Jurkat, Clone E6-1 (cell line): Measurements from ENCODE around the gene PMFBP1.

Experiments
- DNase-seq: peaks from one replicate; pipeline ENCODE4 v3.0.0-alpha.2; 2011; ENCODE audit warnings: low read depth, low spot score
- H3K4me3 ChIP-seq: 2 replicates; pipeline ENCODE4 v1.5.1; 2011; ENCODE audit warnings: mild to moderate bottlenecking, low read length, control low read depth, moderate library complexity

PMFBP1 gene

DNA sequence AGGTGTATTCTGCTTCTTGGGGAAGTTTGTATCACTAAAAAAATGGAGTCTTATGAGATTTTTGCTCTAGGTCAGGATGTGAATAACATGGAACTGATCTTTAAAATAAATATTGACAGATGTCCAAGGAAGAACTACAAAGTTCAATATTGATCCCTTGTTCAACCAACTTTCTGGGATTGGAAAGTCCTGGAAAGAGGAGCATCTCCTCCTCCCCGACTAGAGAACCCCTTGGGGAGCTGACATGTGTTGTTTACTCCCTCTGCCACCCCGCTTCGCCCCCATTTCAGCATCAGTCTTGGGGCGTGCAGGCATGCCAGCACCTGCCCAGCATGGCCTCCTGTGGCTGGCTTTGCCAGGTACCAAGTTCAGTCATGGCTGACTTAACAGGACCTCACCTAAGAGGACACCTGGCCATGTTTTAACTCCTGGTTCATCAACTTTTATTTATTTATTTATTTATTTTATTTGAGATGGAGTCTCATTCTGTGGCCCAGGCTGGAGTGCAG, 33.8 kb downstream of the PMFBP1 start:
- no peak for DNase-seq
- H3K4me3 ChIP-seq = no peak overlapping the region

- DNase-seq = no peak
- H3K4me3 ChIP-seq = no peak overlapping the region
Observed at GRCh38 chr16:72137380-72138063, 34.4 kb downstream of the PMFBP1 start.

GRCh38 chr16:72134507-72134906, 37.4 kb downstream of the PMFBP1 start:
- no peak for DNase-seq
- H3K4me3 ChIP-seq = no peak overlapping the region

DNA sequence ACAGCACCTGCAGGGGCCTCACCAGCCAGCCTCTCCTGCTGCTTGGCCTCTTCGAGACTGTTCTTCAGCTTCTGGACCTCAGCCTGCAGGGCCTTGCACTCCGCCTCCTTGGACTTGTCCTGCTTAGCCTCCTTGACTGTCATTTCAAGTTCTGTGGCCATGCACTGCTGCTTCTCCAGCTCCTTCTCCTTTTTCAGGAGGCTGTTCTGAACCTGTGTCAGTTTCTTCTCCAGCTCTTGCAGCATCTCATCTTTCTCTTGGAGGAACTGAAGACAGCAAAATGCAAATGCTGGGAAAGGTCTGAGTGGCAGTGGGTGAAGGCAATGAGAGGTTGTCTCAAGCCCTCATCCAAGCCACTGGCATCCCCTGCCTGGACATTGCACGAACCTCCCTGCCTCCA, 39.2 kb downstream of the PMFBP1 start:
- H3K4me3 ChIP-seq = no peak overlapping the region
- no peak for DNase-seq

- no peak for DNase-seq
- no peak overlapping the region for H3K4me3 ChIP-seq
Observed at GRCh38 chr16:72131036-72131435, 40.9 kb downstream of the PMFBP1 start.

DNA sequence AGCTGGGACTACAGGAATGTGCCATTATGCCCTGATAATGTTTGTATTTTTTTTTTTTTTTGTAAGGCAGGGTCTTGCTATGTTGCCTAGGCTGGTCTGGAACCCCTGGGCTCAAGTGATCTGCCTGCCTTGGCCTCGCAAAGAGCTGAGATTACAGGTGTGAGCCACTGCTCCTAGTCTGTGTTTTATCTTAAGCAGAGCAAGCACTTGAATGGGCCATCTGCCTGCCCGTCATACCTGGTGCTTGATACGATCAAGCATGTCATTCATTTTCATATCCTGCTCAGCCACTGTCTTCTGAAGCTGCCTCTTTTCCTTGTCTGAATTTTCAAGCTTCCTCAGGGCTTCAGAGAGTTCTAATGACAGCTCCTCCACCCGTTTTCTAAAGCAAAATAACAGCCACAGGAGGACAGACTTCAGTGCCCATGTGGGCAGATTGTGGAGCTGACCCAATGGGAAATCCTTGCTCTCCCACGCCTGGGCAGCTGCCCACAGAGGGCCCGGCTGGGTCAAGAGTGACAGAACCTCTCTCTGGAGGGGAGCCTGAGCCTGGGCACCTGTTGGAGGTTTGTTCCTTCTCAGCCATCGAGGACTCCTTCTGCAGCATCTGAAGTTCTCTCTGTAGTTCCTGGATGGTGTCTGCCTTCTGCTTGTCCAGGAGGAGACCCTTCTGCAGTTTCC, 41.8 kb downstream of the PMFBP1 start:
- H3K4me3 ChIP-seq = no peak overlapping the region
- no peak for DNase-seq

- H3K4me3 ChIP-seq = no peak overlapping the region
- no peak for DNase-seq
Observed at GRCh38 chr16:72128701-72129100, 43.3 kb downstream of the PMFBP1 start.

- DNase-seq = no peak
- H3K4me3 ChIP-seq = no peak overlapping the region
Observed at GRCh38 chr16:72126429-72126765, 45.6 kb downstream of the PMFBP1 start.

DNA sequence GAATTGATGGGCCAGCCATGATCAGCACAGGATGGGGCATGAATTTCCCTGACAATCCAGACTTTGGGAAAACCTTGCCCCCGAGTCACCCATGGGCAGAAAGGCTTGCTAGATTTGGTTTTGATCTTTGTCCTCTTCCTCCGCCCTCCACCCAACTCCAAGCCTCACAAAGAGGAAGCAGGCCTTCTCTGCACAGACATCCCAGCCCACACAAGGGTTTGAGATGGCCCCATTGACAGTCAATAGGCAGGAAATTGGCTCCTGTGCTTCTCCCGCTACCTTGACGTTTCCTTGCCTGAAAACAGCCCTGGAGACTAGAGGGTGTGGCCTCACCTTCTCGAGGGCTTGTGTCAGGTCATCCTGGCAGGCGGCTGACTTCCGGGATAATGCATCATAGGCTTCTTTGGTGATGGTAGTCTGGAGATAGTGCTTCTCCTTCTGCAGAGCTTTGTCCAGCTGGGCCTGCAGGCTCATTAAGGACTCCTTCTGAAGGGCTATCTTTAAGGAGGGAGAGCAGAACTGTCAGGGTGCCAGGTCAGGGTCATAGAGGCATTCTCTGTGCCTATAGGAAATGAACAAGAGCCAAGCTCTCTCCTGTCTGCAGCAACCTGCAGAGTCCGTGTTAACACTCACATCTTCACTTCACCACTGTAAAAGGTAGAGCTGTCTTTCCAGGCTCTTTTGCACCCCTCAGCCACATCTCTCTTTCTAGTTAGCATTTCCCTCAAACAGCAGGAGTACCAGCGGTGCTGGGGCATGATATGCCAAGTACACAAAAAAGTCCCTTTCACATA, 46.1 kb downstream of the PMFBP1 start:
- DNase-seq = no peak
- H3K4me3 ChIP-seq = no peak overlapping the region

DNA sequence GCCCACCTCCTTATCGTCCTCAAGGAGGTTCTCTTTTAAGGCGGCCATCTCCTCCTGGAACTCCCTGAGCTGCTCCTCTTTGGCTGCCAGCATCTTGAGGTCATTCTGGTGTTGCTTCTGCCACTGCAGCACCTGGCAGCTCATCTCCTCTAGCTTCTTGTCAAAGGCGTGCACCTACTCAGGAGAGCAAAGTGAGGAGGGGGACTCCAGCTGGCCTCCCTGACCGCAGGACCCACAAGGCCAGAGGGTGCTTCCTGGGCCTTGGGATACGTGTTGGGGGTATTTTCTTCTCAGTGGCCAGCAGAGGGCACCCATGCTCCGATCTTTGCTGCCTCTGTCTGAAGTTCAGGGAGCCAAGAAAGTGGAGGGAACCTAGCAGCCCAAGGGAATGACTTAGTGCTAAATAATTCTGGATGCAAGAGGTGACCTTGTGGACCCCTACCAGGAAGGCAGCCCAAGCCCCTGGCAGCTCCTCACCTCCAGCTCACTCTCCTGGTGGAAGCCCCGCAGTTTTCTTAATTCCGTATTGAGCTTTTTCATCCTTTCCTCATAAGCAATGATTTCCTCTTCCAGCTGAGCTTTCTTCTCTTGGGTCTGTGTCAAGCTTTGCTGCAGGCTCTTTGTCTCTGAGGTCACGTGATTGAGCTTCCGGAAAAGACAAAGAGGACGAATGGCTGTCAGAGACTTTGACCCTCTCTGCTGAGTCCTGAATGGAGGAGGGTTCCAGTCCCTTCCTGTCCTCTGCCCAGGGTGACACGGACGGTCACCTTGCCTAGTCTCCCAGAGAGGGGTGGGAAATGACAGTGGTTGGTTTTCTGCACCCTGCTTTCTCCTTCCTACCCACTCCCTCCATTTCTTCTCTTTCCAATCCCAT, 47.0 kb downstream of the PMFBP1 start:
- H3K4me3 ChIP-seq = no peak overlapping the region
- DNase-seq = peak; percentile 51

DNA sequence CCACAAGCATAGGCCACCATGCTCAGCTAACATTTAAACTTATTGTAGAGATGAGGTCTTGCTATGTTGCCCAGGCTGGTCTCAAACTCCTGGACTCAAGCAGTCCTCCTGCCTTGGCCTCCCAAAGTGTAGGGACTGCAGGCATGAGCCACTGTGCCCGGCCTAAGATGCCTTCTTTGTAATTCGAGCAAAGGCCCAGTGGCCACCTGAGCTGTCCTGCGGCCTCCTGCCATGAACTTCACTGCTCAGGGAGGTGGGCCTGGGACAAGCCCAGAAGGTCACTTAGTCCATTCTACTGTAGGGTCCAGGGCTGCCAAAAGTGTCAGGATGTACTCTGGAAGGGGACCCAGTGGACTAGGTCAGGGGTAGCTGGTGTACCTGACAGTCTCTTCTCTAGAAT, 47.8 kb downstream of the PMFBP1 start:
- H3K4me3 ChIP-seq = no peak overlapping the region
- no peak for DNase-seq

DNA sequence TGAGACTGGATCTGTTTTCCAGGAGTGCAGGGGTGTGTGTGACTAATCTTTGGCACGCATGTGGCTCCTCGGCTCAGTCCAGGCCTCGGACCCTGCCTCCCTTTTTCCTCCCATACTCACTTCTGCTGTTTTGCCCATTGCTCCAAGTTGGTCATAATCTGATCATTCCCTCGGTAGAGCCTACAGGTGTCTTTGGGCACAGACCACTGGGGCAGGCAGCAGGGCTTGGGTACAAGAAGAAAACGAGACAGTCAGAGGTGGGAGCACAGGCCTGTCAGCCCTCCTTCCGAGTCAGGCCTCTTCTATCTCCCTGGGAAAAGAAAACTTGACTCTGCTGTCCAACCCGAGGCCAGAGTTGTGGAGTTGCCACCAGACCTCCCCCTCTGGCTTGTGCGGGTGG, 48.5 kb downstream of the PMFBP1 start:
- H3K4me3 ChIP-seq = no peak overlapping the region
- DNase-seq = no peak

DNA sequence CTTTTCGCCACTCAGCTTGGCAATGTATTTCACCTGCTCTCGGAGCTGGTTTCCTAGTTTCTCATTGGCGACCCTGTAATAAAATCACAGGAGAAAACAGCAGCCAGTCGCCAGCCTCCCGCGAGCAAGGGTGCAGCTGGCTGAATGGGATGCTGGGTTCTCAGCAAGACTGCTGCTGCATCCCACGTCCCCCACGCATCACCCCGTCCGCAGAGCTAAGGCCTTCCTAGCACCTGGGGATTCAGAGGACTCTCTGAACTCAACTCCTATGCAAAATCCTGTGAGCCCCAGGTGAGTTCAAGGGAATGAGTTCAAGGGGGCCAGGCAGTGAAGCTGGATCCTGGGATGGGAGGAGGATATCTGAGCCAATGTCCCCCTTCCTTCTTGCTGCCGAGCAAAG, 49.0 kb downstream of the PMFBP1 start:
- no peak overlapping the region for H3K4me3 ChIP-seq
- DNase-seq = no peak

DNA sequence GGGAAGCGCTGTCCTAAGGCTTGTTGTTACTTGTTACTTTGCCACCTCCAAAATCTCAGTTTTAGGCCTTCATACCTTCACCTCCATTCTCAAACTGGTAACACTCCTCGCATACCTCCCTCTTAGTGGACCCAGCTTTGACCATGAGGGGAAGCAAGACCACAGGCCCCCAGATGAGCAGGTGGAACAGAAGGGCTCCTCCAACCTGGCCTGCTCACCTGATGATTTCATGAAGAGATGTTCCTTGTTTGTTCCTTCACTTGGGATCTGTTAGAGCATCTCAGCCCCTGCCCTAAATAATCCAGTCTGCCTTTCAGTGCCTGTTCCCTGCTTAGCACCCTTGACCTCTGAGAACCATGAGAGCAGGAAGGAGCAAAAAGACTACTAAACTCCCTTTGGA, 49.6 kb downstream of the PMFBP1 start:
- no peak for DNase-seq
- H3K4me3 ChIP-seq = no peak overlapping the region

GRCh38 chr16:72120026-72120425, 51.9 kb downstream of the PMFBP1 start:
- no peak overlapping the region for H3K4me3 ChIP-seq
- no peak for DNase-seq

GRCh38 chr16:72113616-72113945, 58.4 kb downstream of the PMFBP1 start:
- no peak overlapping the region for H3K4me3 ChIP-seq

GRCh38 chr16:72112906-72113615, 58.9 kb downstream of the PMFBP1 start:
- no peak for DNase-seq
- H3K4me3 ChIP-seq = no peak overlapping the region

More at GRCh38 chr16:72113616-72113945, 58.4 kb downstream of the PMFBP1 start:
- DNase-seq = no peak

DNA sequence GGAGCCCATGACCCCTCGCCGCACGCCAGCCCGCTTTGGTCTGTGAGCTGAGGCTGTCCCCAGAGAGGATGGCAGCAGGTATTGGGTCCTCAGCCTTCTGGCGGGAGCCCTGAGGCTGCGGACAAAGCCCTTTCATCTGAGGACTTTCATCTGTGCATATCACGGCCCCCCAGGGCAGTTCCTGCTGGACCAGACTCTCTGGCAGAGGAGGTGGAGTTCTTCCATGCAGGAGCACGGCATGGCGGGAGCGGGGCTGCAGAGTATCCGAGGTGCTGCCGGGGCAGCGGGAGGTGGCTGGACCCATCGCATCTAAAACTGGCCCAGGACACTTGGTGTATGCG, 59.5 kb downstream of the PMFBP1 start:
- H3K4me3 ChIP-seq = no peak overlapping the region
- no peak for DNase-seq
